CD4-positive, alpha-beta T cell treated with Interferon alpha-2 for 1 hour (primary cell): ENCODE measurements around the gene HTR4.
"Not testable (repeated sequence)": the region's sequence is repeated elsewhere in the genome, so short reads cannot be mapped to it uniquely, and the experiment has no call there.

Source experiments
- DNase-seq, 2 donors: peaks; one replicate each; pipeline ENCODE4 v3.0.0-alpha.2; 2020 to 2022

The HTR4 gene

DNA sequence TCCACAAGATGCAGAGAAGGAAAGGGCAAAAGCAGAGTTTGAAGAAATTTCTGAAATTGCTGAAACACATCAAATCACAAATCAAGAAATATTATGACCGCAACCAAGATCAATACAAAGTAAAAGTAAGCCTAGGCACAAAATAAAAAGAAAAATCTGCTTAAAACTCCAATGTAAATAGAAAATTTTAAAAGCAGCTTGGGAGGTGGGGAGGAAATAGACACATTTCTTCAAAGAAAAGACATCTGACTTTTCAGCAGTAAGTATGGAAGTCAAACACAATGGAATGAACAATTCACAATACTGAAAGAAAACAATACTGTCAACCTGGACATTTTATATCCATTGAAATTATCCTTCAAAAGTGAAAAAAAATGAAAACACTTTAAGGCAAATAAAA lies 55.1 kb downstream of the HTR4 start:
- no peak for DNase-seq

DNA sequence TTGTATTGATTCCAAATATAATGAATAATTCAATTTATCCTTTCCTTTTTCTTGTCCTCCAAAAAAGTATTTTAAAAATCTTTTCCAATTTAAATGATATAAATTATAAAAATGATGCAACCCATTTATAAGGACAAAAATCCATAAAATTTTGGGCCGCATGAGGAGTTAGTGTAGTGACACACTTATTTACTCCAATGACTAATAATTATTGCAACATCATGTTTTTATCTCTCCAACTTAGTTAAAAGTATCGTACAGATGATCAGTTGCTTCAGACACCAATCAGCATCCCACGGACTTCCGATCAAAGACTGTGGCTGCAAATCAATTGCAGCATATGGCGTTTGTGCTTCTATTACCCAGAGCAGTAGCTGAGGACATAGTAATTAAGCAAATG lies 58.6 kb downstream of the HTR4 start:
- no peak for DNase-seq

DNA sequence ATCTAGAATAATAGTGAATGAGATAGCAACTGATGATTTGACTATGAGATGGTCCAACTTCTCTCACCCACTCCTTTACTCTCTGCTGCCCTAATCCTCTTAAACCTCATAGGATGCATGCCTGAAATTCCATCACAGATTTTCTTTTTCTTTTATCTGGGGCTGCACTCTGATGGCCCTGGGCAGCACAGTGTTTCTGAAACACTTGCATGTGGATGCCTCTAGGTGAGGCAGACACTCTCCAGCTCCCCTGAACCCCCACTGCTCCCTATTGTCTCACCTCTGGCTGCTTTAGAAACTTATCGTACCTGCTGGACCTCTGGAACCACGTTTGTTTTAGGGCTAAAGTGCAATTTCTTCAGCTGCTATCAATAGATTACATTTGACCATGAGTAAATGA lies 67.5 kb downstream of the HTR4 start:
- DNase-seq = no peak

DNA sequence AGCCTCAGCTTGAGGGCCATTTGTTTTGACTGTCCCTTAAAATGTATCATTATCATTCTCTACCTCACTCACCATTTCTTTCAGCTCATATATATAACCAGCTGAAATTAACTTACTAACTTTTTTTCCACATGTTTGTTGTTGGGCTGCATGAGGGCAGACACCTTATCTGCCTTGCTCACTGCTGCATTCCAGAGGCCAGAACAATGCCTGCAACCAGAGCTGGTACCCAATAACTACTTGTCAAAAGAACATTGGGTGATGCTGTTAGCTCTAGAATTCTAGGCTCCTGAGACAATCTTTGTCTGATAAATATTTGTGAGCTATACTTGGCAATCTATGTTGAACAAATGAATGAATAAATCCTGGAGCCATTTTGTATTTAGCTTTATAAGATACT lies 68.3 kb downstream of the HTR4 start:
- no peak for DNase-seq

DNA sequence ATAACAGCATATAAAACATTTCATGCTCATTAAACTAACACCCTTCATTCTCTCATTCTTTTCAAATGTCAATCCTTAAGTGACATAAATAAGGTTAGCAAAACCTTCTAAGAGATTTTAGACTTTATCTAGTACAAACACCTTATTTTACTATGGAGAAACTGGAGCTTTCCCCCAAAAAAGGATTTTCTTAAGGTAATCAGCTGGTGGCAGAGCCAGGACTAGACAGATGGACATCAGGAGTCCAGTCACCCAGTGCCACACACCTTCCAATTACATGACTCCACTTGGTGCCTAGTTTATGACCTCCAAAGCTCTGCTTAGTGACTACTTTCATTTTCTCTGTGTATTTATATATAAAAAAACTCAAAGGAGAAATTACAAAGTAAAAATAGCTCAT lies 70.2 kb downstream of the HTR4 start:
- DNase-seq = no peak

DNA sequence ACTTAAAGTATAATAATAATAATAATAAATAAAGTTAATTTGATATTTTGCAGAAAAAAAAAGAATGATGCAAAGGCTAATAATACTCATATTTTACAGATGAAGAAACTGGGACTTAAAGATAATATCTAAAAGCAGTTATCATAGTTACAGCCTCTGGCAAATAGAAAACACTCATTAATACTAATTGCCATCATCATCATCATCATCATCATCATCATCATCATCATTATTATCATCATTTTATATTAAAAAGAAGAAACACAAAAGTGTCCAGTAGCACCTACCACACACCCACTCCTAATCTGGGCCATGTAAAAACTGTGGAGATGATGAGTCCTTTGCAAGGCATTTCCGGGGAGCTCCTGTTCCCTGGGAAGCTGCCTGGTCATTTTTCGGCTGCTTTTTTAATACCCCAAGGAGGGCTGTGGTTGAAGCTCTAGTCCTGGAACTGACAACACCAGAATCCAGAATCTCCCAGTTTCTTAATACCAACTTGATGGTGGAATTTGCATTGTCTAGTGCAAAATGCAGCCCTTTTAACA lies 70.8 kb downstream of the HTR4 start:
- no peak for DNase-seq

DNA sequence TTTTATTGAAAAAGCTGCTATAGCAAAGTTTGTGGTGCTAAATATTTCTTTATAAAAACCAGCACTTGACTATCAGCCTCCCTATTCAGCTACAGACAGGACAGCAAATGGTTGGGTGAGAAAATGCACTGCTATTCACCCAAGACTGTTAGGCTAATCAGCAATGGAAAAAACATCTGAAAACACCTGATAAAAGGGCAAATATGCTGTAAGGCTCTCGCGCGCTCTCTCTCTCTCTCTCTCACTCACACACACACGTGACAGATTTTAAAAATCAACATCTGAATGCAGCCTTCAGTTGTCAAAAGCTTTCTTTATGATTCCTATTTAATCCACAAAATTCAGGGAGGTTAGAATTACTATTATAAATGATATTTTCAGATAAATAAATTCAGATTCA lies 80.2 kb downstream of the HTR4 start:
- DNase-seq = no peak

DNA sequence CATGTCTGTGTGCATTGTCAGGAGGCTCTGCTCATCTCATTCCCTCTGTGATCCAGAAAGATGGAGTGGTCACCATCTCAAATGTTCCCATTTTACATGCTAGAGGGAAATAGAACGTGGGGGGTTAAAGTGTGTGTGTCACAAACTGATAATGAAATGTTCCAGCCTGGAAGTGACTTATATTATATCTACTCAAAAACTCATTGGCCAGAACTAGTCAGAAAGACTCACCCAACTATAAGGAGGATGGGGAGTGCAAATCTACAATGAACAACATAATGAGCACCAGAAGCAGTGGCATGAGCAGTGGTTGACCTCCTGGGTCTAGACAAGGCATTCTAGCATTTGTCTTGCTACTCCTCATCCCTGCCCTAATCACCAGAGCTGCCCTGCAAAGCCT lies 81.0 kb downstream of the HTR4 start:
- no peak for DNase-seq

DNA sequence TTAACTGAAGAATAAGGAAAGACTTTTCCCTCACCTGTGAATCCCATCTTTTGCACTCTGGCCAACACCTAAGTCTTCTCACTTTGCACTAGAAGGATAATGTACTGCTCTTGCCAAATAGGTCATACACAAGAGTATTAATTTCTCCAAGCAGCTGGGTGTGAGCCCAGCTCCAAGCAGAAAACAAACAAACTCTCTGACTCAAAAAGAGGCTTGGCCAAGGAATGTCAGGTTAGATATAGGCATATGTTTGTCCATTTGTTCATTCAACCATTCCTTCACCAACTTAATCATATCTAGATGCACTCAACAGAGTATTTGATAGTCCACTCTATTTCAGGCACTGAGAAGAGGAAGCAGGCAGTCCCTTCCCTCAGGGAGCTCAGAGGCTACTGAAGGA lies 84.4 kb downstream of the HTR4 start:
- no peak for DNase-seq

DNA sequence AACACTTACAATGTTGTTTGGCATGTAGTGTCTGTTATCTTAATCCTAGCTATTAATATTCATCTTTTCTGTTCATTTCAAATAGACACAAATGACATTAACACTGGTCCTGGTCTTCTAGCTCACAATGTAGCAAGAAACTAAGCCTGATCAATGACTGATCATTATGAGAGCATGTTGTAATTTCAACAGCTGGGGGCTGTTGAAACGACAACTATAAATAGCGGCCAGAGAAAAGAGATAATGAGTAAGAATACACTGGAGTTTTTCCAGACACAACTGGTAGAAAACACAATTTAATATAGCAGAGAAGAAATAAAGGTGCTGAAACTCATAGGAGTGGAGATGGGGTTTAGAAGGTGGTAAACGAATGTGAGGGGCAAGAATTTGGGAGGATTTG lies 89.2 kb downstream of the HTR4 start:
- DNase-seq = no peak

DNA sequence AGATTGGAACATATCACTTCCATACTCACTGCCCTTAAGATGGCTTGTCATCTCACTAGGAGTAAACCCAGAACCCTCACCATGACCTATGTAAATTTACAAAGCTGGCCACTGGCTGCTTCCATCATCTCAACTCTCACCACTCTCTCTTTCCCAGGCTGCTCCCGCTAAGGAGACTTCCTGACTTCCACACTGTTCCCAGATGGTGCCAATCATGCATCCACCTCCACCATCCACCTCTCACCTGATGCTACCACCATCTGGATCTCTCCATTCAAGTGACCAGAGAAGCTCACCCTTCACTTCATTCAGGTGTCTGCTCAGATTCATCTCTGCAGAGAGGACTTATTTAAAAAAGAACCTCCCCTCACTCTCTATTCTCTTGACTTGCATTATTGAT lies 91.3 kb downstream of the HTR4 start:
- no peak for DNase-seq

DNA sequence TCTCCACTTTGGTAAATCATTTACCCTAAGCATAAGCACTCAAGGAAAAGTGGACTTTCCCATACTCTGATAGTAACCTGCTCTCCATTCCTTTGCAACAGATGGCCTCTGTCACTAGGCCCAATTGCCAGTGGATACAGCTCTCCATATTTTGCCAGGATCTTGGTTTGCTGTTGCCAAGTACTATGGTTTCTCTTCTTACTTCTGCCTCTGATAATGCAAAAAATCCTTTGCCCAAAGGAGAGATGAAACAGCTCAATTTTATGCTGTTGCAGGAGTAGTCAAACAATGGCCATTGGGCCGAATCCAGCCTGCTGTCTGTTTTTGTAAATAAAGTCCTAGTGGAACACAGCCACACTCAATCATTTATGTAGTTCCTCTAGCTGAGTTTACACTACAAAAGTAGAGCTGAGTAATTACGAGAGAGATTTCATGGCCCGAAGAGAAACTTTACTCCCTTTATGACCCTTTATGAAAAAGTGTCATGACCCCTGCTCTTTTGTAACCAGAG lies 92.5 kb downstream of the HTR4 start:
- DNase-seq = no peak

DNA sequence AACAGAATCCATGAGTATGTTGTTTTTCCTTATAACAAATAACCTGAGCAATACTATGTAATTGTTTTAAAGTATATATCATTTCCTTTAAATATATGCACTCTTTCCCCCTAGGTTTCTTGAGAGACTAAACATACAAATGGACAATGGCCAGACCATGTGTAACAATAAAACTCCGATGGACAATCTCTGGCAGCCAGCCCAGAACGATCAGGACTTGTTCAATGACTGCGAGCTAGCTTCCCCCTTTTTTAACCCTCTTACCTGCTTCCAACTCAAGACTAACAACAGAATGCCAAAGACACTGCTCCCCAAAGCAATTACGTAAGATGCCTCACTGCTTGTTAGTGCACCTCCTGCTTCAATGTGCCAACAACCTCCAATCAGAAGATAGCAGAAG lies 94.9 kb downstream of the HTR4 start:
- DNase-seq = no peak

DNA sequence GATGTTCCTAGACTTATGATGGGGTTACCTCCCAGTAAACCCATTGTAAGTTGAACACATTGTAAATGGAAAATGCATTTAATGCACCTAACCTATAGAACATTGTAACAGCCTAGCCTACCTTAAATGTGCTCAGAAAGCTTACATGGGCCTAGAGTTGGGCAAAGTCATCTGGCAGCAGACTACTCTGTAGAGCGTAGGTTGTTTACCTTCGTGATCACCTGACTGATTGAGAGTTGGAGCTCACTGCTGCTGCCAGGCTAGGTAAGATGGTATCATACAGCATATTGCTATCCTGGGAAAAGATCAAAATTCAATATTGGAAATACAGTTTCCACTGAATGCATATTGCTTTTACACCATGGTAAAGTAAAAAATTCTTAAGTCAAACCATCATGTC lies 95.4 kb downstream of the HTR4 start:
- DNase-seq = no peak

DNA sequence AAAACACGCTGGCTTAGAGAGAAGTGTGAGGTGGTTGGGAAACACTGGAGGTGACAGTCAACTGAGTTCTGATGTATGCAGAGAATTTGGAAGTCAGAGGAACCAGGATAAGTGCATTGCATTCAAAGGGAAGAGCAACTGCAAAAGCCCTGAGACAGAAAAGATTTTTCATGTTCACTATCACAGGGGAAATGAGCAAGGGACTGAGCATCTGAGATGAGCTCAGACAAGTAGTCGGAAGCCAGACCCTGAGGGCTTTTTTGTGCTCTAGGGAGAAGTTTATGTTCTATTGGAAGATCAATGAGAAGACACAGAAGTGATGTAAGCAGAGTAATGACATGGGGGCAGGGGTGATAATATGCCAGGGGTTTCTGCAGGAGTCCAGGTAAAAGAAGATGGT lies 97.5 kb downstream of the HTR4 start:
- DNase-seq = no peak

DNA sequence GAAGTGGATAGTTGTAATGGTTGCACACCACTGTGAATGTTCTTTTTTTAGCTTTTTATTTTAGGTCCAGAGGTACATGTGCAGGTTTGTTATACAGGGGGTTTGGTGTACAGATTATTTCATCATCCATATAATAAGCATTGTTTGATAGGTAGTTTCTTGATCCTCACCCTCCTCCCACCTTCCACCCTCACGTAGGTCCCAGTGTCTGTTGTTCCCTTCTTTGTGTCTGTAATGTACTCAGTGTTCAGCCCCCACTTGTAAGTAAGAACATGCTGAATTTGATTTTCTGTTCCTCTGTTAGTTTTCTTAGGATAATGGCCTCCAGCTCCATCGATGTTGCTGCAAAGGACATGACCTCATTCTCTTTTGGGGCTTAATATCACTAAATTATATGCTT lies 99.7 kb downstream of the HTR4 start:
- no peak for DNase-seq

DNA sequence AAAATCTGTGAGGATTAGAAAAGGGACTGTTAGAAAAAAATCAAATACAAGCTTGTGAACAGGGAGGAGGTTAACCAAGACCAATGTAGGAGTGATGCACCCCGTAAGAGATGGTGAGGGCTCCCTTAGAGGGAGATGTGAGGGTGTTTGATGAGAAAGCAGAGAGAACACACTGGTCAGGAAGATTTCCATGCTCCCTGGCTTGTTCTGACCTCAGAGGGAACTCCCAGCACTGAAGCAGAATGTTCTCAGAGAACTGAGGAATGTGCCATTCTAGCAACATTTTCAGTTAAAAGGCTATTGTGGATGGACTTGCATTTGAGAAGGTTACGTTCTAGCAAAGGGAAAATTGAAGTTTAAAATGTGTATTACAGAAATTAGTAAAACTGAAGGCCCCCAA lies 110.6 kb downstream of the HTR4 start:
- DNase-seq = no peak

DNA sequence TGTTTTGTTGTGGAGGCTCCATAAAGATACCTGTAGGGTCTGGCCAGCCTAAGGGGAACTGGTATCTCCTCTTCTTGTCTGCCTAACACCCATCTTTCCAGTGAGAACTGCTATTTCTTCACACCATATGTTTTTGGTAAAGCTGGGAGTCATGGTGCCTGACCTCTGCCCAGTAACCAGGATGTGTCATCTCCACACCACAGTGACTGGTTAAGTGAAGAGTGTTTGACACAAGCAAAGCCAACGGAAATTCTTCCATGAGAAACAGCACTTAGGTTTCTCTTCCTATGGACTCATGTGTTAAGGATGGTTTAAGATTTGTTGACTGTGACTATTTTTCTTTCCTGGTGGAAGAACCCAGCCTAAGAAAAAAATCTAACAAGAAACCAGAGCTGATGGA lies 111.5 kb downstream of the HTR4 start:
- no peak for DNase-seq

DNA sequence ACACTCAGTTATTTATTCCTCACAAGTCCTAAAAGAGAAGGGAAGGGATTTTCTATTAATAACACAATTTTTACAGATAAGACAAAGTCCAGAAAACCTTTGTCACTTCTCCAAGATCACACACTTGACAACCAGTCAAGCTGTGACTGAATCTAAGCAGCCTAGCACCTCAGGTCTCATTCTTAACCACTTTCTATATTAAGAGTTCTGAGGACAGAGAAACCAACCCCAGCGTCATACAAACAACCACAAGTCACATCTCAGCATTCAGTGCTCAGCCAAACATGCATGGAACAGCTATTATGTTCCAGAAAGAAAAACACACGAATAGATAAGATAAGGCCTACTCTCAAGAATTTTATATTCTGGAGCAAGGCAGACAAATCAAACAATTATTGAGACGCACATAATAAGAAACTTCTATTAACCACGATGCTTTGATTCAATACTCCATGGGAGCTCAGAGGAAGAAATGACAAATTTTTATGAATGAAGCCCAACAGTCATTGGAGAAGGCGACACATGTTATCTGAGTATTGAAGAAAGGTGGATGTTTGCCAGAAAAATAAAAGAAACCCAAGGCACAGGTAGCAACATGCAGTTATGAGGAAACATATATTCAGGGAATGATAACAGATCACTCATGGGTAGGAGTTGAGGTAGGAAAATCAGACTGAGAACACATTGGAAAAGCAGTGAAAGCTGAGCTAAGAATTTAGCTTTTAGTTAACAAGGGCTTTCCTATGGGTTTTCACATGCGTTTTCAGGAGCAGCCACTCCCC lies 113.1 kb downstream of the HTR4 start:
- no peak for DNase-seq

DNA sequence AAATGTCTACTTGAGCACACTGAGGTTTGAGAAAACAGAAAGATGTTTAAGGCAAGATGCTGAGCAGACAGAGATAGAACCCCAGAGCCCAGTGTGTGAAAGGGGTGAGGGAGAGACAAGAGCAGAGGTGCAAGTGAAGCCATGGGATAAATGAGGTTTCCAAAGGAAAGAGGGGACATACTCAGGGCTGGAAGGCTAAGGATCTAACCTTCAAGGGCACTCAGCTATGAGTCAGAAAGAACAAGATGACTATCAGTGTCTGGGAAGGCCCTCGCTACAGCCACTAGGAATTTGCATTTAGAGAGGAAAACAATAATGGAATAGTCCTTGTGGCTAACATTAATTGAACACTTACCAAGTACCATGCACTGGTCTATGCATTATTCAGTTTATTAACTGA lies 113.7 kb downstream of the HTR4 start:
- DNase-seq = no peak

DNA sequence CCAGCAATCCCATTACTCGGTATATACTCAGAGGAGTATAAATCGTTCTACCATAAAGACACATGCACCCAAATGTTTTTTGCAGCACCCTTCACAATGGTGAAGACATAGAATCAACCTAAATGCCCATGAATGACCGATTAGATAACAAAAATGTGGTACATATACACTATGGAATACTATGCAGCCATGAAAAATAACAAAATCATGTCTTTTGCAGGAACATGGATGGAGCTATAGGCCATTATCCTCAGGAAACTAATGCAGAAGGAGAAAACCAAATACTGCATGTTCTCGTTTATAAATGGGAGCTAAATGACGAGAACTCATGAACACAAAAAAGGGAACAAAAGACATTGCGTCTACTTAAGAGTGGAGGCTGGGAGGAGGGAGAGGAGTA lies 114.5 kb downstream of the HTR4 start:
- DNase-seq = no peak

DNA sequence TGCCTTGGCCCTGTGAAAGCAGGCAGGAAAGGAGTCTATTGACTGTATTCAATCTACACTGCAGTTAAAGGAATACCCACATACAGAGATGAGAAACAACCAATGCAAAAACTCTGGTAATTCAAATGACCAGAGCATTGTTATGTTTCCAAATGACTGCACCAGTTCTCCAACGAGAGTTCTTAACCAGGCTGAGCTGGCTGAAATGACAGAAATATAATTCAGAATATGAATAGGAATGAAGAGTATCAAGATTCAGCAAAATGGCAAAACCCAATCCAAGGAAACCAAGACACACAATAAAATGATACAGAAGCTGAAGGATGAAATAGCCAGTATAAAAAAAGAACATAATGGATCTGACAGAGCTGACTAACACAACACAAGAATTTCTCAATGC lies 119.1 kb downstream of the HTR4 start:
- DNase-seq = no peak

DNA sequence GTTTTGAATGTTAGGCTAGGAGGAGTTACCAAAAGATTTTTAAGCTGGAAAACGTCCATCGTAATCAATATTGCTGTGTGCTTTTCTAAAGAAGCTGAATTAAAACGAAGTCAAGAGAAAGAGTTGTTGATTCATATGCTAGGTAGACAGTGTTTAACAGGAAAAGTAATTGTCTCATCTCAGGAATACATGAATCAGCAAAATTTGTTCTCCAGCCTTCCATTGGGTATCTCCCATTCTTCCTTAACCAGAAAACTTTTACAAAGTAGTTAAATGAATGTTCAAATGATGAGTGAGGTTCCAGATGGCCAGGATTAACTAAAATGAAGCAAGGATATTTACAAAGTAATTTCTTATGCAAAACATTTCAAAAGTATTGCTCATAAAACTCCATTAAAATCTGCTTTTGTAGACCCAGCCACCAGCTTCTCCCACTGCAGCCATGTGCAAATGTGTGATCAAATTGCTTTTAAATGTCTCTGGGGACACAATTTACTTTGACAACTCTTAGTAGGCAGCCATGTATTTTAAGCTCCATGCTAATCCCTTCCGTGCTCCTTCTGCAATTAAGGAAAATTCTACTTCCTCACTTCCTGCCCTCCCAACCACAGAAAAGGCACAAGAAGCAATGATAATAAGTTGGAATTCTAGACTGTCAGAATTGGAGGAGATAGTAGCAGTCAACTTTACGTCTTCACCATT lies 121.2 kb downstream of the HTR4 start:
- no peak for DNase-seq

DNA sequence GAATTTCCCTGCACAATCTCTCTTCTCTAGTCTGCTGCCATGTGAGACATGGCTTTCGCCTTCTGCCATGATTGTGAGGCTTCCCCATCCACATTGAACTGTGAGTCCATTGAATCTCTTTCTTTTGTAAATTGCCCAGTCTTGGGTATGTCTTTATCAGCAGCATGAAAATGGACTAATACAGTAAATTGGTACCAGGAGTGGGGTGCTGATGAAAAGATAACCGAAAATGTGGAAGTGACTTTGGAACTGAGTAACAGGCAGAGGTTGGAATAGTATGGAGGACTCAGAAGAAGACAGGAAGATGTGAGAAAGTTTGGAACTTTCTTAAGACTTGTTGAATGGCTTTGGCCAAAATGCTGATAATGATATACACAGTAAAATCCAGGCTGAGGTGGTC lies 124.9 kb downstream of the HTR4 start:
- DNase-seq = not testable (repeated sequence)
